Caco-2 (cell line): Measurements from ENCODE around the gene CDRT15. TPM values are rescaled to one million over a fixed set of nuclear protein-coding genes. Genes with fewer than 3 reads are reported as not detected.

ENCODE experiments used
- BruUV-seq: library from RNA; stranded (reverse); fragments of 400-500 nt; replicated peaks from 2 replicates; lab custom pipeline; 2021; lab: Mats Ljungman, UMichigan
- CTCF ChIA-PET: fragments of 300-600 bp; sonication (Branson Sonifier 250); formaldehyde crosslinking; loops from one replicate; lab custom pipeline; 2022; ENCODE audit warnings: antibody characterized with exemption; lab: Charles Lee
- POLR2A ChIA-PET: fragments of 300-600 bp; sonication (Branson Sonifier 250); formaldehyde crosslinking; loops from one replicate; lab custom pipeline; 2022; ENCODE audit warnings: antibody characterized with exemption; lab: Charles Lee
- DNase-seq, 2 experiments: peaks; one replicate each; pipeline versions ENCODE4 v3.0.0 to v3.0.0-alpha.2; 2020 to 2022
- H3K27me3 ChIP-seq: replicated peaks from 2 replicates; pipeline ENCODE4 v1.6.0; 2011; ENCODE audit warnings: low read length; ENCODE audit not compliant: control insufficient read depth, insufficient read depth
- H3K36me3 ChIP-seq: 2 replicates; pipeline ENCODE4 v1.5.1; 2011; ENCODE audit warnings: low read length; ENCODE audit not compliant: control insufficient read depth, insufficient read depth
- H3K4me1 ChIP-seq: fragments of 250-450 bp; sonication (Bioruptor Pico); 2 replicates; pipeline ENCODE4 v1.5.1; 2020; ENCODE audit warnings: mild to moderate bottlenecking
- H3K4me3 ChIP-seq: 2 replicates; pipeline ENCODE4 v1.5.1; 2011; ENCODE audit warnings: low read depth, mild to moderate bottlenecking, control low read depth, low read length
- H3K9me3 ChIP-seq: fragments of 250-450 bp; sonication (Bioruptor Pico); 2 replicates; pipeline ENCODE4 v1.5.1; 2020; ENCODE audit warnings: mild to moderate bottlenecking, moderate library complexity
- H3K27ac Mint-ChIP-seq: one replicate; pipeline ENCODE4 v1.8.0; 2022; ENCODE audit warnings: mixed read lengths; ENCODE audit not compliant: unreplicated experiment
- H3K27me3 Mint-ChIP-seq: one replicate; pipeline ENCODE4 v1.8.0; 2022; ENCODE audit warnings: mixed read lengths; ENCODE audit not compliant: insufficient read depth, unreplicated experiment
- H3K36me3 Mint-ChIP-seq: one replicate; pipeline ENCODE4 v1.8.0; 2022; ENCODE audit warnings: mild to moderate bottlenecking, mixed read lengths; ENCODE audit not compliant: insufficient read depth, unreplicated experiment
- H3K4me1 Mint-ChIP-seq: one replicate; pipeline ENCODE4 v1.8.0; 2022; ENCODE audit warnings: low read depth, mixed read lengths; ENCODE audit not compliant: unreplicated experiment
- H3K4me3 Mint-ChIP-seq: one replicate; pipeline ENCODE4 v1.8.0; 2022; ENCODE audit warnings: mild to moderate bottlenecking, moderate library complexity, mixed read lengths; ENCODE audit not compliant: unreplicated experiment
- H3K9me3 Mint-ChIP-seq: one replicate; pipeline ENCODE4 v1.8.0; 2022; ENCODE audit warnings: mixed read lengths; ENCODE audit not compliant: unreplicated experiment
- intact Hi-C: fragments of 100-400 bp; cut with micrococcal nuclease; formaldehyde crosslinking; loops from one replicate; pipeline ENCODE4 v1.10.0; 2022; ENCODE audit not compliant: unreplicated experiment
- total RNA-seq: library from RNA; stranded (reverse); gene quantifications from 2 replicates; pipeline ENCODE4 v1.2.3, GENCODE V29; 2022
- TF ChIP-seq, protein P1 (sequence below), 2 experiments: fragments of 200-600 bp in 1 of 2; IDR thresholded peaks; 1 replicate in 1 of 2; 2 replicates in 1 of 2; pipeline versions ENCODE4 v1.5.1 to v1.8.0; 2011 to 2022; ENCODE audit warnings: antibody characterized with exemption in 1 of 2, control low read depth in 1 of 2, inconsistent platforms in 1 of 2, low read depth in 1 of 2, low read length in 1 of 2, mild to moderate bottlenecking in 1 of 2, moderate library complexity in 1 of 2; ENCODE audit not compliant: insufficient read depth in 1 of 2, severe bottlenecking in 1 of 2, unreplicated experiment in 1 of 2

Gene CDRT15
- total RNA-seq, 1 experiment from 2014 or later: not detected

- Histone ChIP-seq H3K4me1 (no peaks in the 10 kb centered on the region), H3K4me3 (no peak overlapping the region), H3K9me3 (no peaks in the 10 kb centered on the region), H3K27me3 (no peaks in the 10 kb centered on the region), H3K36me3 (no peaks in the 10 kb centered on the region)
- H3K27ac Mint-ChIP-seq: no peak overlapping the region
- CTCF ChIA-PET: no interaction called here
- no peak for DNase-seq
- POLR2A ChIA-PET: no interaction called here
- no TSS peak for BruUV-seq
- TF ChIP-seq, protein P1, sequence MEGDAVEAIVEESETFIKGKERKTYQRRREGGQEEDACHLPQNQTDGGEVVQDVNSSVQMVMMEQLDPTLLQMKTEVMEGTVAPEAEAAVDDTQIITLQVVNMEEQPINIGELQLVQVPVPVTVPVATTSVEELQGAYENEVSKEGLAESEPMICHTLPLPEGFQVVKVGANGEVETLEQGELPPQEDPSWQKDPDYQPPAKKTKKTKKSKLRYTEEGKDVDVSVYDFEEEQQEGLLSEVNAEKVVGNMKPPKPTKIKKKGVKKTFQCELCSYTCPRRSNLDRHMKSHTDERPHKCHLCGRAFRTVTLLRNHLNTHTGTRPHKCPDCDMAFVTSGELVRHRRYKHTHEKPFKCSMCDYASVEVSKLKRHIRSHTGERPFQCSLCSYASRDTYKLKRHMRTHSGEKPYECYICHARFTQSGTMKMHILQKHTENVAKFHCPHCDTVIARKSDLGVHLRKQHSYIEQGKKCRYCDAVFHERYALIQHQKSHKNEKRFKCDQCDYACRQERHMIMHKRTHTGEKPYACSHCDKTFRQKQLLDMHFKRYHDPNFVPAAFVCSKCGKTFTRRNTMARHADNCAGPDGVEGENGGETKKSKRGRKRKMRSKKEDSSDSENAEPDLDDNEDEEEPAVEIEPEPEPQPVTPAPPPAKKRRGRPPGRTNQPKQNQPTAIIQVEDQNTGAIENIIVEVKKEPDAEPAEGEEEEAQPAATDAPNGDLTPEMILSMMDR (IDR thresholded peaks at IDR 0.05; ENCODE audit: insufficient read depth in 1 of 2, low read depth in 1 of 2, low read length in 1 of 2, severe bottlenecking in 1 of 2, unreplicated experiment in 1 of 2): peak in 1 of 2 experiments; percentile 31
- H3K27me3 Mint-ChIP-seq: no peaks in the 10 kb centered on the region
- H3K4me1 Mint-ChIP-seq: peaks cover 7% of the 10 kb centered on the region
- H3K4me3 Mint-ChIP-seq: no peak overlapping the region
- H3K9me3 Mint-ChIP-seq: no peaks in the 10 kb centered on the region
- intact Hi-C loops: no loop called here
- H3K36me3 Mint-ChIP-seq: peaks cover 12% of the 10 kb centered on the region
Measured at GRCh38 chr17:14203388-14203787, 33.3 kb downstream of the CDRT15 start.

DNA sequence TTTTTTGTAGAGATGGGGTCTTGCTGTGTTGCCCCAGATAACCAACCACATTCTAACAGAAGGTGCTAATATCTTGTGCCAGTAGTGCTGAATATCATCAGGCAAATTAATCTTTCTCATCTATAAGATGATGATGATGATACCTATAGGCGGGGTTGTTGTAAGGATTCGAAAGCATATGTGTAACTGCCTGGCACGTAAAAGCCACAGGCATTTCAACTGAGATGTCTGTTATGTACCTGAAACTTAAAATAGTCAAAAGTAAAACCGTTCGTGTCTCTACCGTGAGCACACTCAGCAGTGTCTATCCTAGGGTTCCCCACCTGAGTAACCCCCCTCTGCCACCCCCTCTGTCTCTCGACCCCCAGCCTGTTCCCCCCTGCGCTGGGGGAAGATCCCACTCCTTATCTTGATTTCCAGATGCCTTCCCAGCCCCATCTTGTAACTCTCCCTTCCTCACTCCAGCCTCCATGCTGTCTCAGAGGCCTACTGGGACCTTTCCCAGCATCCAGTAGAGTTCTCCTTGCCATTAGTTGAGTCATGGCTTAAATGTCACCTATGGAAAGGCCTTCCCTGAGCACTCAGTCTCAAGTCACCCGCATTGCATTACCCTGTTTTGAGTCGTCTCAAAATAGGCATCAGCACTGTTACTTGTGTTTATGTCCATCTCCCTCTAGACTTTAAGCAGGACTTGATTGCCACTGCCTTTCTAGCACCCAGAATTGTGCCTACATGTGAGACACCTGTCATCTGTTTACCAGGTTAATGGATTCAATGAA is 34.1 kb downstream of the CDRT15 start:
- no peaks in the 10 kb centered on the region for H3K4me1 ChIP-seq
- no peak overlapping the region for H3K27ac Mint-ChIP-seq
- no peaks in the 10 kb centered on the region for H3K9me3 ChIP-seq
- no peak overlapping the region for H3K4me3 Mint-ChIP-seq
- H3K27me3 ChIP-seq: no peaks in the 10 kb centered on the region
- peaks cover 12% of the 10 kb centered on the region for H3K36me3 Mint-ChIP-seq
- H3K27me3 Mint-ChIP-seq: no peaks in the 10 kb centered on the region
- BruUV-seq: no TSS peak
- TF ChIP-seq, protein P1 (IDR thresholded peaks at IDR 0.05; ENCODE audit: insufficient read depth in 1 of 2, low read depth in 1 of 2, low read length in 1 of 2, severe bottlenecking in 1 of 2, unreplicated experiment in 1 of 2): no peak
- DNase-seq: no peak
- H3K9me3 Mint-ChIP-seq: no peaks in the 10 kb centered on the region
- intact Hi-C loops: no loop called here
- H3K4me3 ChIP-seq: no peak overlapping the region
- peaks cover 7% of the 10 kb centered on the region for H3K4me1 Mint-ChIP-seq
- H3K36me3 ChIP-seq: no peaks in the 10 kb centered on the region
- POLR2A ChIA-PET: no interaction called here
- CTCF ChIA-PET: no interaction called here

DNA sequence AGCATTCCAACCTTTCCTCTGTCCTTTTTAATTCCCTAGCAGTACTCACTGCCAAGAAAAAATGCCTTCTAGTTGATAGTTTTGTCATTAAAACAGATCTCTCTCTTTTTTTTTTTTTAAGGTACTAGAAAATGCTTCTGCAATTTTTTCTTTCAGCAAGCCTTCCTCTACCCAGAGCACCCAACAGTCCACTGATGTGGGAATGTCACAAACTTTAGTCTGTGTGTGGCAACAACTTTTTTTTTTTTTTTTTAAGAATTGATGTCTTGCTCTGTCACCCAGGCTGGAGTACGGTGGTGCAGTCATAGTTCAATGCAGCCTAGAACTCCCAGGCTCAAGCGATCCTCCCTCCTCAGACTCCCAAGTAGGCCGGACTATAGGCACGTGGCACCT is 34.7 kb downstream of the CDRT15 start:
- H3K27ac Mint-ChIP-seq: no peak overlapping the region
- H3K4me1 Mint-ChIP-seq: peaks cover 7% of the 10 kb centered on the region
- Histone ChIP-seq H3K27me3 (no peaks in the 10 kb centered on the region), H3K4me1 (no peaks in the 10 kb centered on the region), H3K9me3 (no peaks in the 10 kb centered on the region), H3K4me3 (no peak overlapping the region), H3K36me3 (no peaks in the 10 kb centered on the region)
- H3K9me3 Mint-ChIP-seq: no peaks in the 10 kb centered on the region
- H3K4me3 Mint-ChIP-seq: no peak overlapping the region
- intact Hi-C loops: no loop called here
- DNase-seq: no peak
- TF ChIP-seq, protein P1 (IDR thresholded peaks at IDR 0.05; ENCODE audit: insufficient read depth in 1 of 2, low read depth in 1 of 2, low read length in 1 of 2, severe bottlenecking in 1 of 2, unreplicated experiment in 1 of 2): no peak
- H3K27me3 Mint-ChIP-seq: no peaks in the 10 kb centered on the region
- ChIA-PET CTCF (no interaction called here), POLR2A (no interaction called here)
- peaks cover 12% of the 10 kb centered on the region for H3K36me3 Mint-ChIP-seq
- BruUV-seq: no TSS peak
